ENCODE measurements around the gene GASK1B.

- TF ChIP-seq CTCF (IDR thresholded peaks at IDR 0.05; ENCODE audit: extremely low read depth in 1 of 2, insufficient read depth in 1 of 2, low read depth in 1 of 2, low read length in 2 of 2) (no peak), JUN (IDR thresholded peaks at IDR 0.05; ENCODE audit: borderline replicate concordance, insufficient read depth, insufficient read length, low read depth) (peak; percentile 7), POLR2A (IDR thresholded peaks at IDR 0.05; ENCODE audit: low read depth, low read length) (no peak), EZH2 (IDR thresholded peaks at IDR 0.05; ENCODE audit: borderline replicate concordance, low read depth, low read length, severe bottlenecking) (no peak), GATA2 (IDR thresholded peaks at IDR 0.05; ENCODE audit: insufficient read depth, insufficient read length, low read depth, low read length) (no peak), FOS (IDR thresholded peaks at IDR 0.05; ENCODE audit: borderline replicate concordance, insufficient read depth, low read length) (no peak)
Observed at GRCh38 chr4:158201322-158201721, 28.5 kb upstream of the GASK1B start.
